ENCODE results near the gene MID2. TPM values are rescaled to one million over a fixed set of nuclear protein-coding genes. Genes with fewer than 3 reads are reported as not detected.
"Not testable (repeated sequence)": the region's sequence is repeated elsewhere in the genome, so short reads cannot be mapped to it uniquely, and the experiment has no call there.

Gene MID2
- polyA plus RNA-seq, 4 donors: 10.9 to 13.0 (median 11.9) TPM

GRCh38 chrX:107840971-107841370 lies 15.3 kb downstream of the MID2 start:
- DNase-seq (ENCODE audit: low read depth in 4 of 4, low spot score in 3 of 4): no peak

- DNase-seq (ENCODE audit: low read depth in 4 of 4, low spot score in 3 of 4): no peak
These were observed 17.2 kb downstream of the MID2 start for GRCh38 chrX:107842715-107843400.

- no peak for DNase-seq (ENCODE audit: low read depth in 4 of 4, low spot score in 3 of 4)
These were observed 20.0 kb downstream of the MID2 start for GRCh38 chrX:107845625-107846024.

GRCh38 chrX:107848591-107848990 lies 22.9 kb downstream of the MID2 start:
- no peak for DNase-seq (ENCODE audit: low read depth in 4 of 4, low spot score in 3 of 4)

GRCh38 chrX:107849747-107850421 lies 24.2 kb downstream of the MID2 start:
- DNase-seq (ENCODE audit: low read depth in 4 of 4, low spot score in 3 of 4): no peak

GRCh38 chrX:107850422-107850765 lies 24.7 kb downstream of the MID2 start:
- no peak for DNase-seq (ENCODE audit: low read depth in 4 of 4, low spot score in 3 of 4)

GRCh38 chrX:107851215-107851614 lies 25.5 kb downstream of the MID2 start:
- no peak for DNase-seq (ENCODE audit: low read depth in 4 of 4, low spot score in 3 of 4)

- not testable (repeated sequence) for DNase-seq (ENCODE audit: low read depth in 4 of 4, low spot score in 3 of 4)
These were observed 26.0 kb downstream of the MID2 start for GRCh38 chrX:107851665-107852064.

GRCh38 chrX:107856289-107856688 lies 30.6 kb downstream of the MID2 start:
- no peak for DNase-seq (ENCODE audit: low read depth in 4 of 4, low spot score in 3 of 4)

GRCh38 chrX:107857041-107857440 lies 31.4 kb downstream of the MID2 start:
- DNase-seq (ENCODE audit: low read depth in 4 of 4, low spot score in 3 of 4): not testable (repeated sequence)

GRCh38 chrX:107857837-107858236 lies 32.2 kb downstream of the MID2 start:
- no peak for DNase-seq (ENCODE audit: low read depth in 4 of 4, low spot score in 3 of 4)

GRCh38 chrX:107861056-107861455 lies 35.4 kb downstream of the MID2 start:
- DNase-seq (ENCODE audit: low read depth in 4 of 4, low spot score in 3 of 4): no peak

GRCh38 chrX:107871136-107871535 lies 45.5 kb downstream of the MID2 start:
- DNase-seq (ENCODE audit: low read depth in 4 of 4, low spot score in 3 of 4): no peak

GRCh38 chrX:107878106-107878505 lies 52.4 kb downstream of the MID2 start:
- no peak for DNase-seq (ENCODE audit: low read depth in 4 of 4, low spot score in 3 of 4)

GRCh38 chrX:107880054-107880610 lies 54.5 kb downstream of the MID2 start:
- no peak for DNase-seq (ENCODE audit: low read depth in 4 of 4, low spot score in 3 of 4)

GRCh38 chrX:107894038-107894437 lies 68.4 kb downstream of the MID2 start:
- peak in 3 of 4 donors; percentile 3 to 8 (median 5) for DNase-seq (ENCODE audit: low read depth in 4 of 4, low spot score in 3 of 4)

GRCh38 chrX:107902721-107903120 lies 77.1 kb downstream of the MID2 start:
- DNase-seq (ENCODE audit: low read depth in 4 of 4, low spot score in 3 of 4): no peak

GRCh38 chrX:107905366-107905765 lies 79.7 kb downstream of the MID2 start:
- no peak for DNase-seq (ENCODE audit: low read depth in 4 of 4, low spot score in 3 of 4)

GRCh38 chrX:107924136-107924746 lies 98.6 kb downstream of the MID2 start:
- DNase-seq (ENCODE audit: low read depth in 4 of 4, low spot score in 3 of 4): no peak

- DNase-seq (ENCODE audit: low read depth in 4 of 4, low spot score in 3 of 4): no peak
These were observed 108.6 kb downstream of the MID2 start for GRCh38 chrX:107934262-107934661.

GRCh38 chrX:107935200-107935599 lies 109.5 kb downstream of the MID2 start:
- no peak for DNase-seq (ENCODE audit: low read depth in 4 of 4, low spot score in 3 of 4)
